ENCODE results near the gene PAXX. TPM values are rescaled to one million over a fixed set of nuclear protein-coding genes. Genes with fewer than 3 reads are reported as not detected.

The PAXX gene
- total RNA-seq, 1 experiment from 2014 or later = 64.0 TPM

DNA sequence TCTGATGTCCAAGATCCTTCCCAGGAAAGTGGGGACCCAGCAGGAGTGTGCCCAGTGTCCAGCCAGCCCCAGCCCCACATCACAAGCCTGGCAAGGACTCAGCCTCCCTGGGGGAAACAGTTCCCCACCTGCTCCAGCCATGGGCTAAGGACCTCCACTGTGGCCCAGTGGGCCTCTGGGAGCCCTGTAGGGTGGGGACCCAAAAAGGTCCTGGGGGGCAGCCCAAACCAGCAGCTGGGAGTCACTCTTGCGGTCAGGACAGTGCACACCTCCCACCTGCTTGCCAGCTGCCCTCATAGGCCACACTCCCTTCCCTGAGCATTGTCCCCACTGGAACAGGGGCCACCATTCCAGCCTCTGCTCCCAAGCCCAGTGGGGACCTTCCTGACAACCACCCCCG, 34.2 kb downstream of the PAXX start:
- DNase-seq (ENCODE audit: low read depth, low spot score) (no peak), ATAC-seq (no peak)
- in situ Hi-C loops (cut with HindIII; ENCODE audit: low pct_unique_long_range_greater_than_20kb, low sequenced_read_pairs) (no loop called here), intact Hi-C loops (cut with micrococcal nuclease; ENCODE audit: unreplicated experiment) (no loop called here)
- no peak overlapping the region for H3K27ac ChIP-seq (ENCODE audit: low read length)
- no peaks in the 10 kb centered on the region for H3K9me3 ChIP-seq (ENCODE audit: control insufficient read depth, insufficient read depth, low read depth, low read length)
- ChIA-PET POLR2A (interaction anchor here (0.6 kb wide), 1 partner anchor 29 kb away, joined by 3 read pairs; no protein-coding TSS in a partner anchor), CTCF (interaction anchor here (0.6 kb wide), 1 partner anchor 13 kb away, joined by 3 read pairs; no protein-coding TSS in a partner anchor)
- H3K36me3 ChIP-seq (ENCODE audit: control insufficient read depth, insufficient read depth, low read length) = no peaks in the 10 kb centered on the region
- H3K4me1 ChIP-seq (ENCODE audit: control insufficient read depth, insufficient read depth, low read length) = peaks cover 28% of the 10 kb centered on the region
- BruUV-seq (replicated peaks) = no TSS peak
- no peaks in the 10 kb centered on the region for H3K27me3 ChIP-seq (ENCODE audit: control insufficient read depth, insufficient read depth, low read length)
- TF ChIP-seq, protein P1, sequence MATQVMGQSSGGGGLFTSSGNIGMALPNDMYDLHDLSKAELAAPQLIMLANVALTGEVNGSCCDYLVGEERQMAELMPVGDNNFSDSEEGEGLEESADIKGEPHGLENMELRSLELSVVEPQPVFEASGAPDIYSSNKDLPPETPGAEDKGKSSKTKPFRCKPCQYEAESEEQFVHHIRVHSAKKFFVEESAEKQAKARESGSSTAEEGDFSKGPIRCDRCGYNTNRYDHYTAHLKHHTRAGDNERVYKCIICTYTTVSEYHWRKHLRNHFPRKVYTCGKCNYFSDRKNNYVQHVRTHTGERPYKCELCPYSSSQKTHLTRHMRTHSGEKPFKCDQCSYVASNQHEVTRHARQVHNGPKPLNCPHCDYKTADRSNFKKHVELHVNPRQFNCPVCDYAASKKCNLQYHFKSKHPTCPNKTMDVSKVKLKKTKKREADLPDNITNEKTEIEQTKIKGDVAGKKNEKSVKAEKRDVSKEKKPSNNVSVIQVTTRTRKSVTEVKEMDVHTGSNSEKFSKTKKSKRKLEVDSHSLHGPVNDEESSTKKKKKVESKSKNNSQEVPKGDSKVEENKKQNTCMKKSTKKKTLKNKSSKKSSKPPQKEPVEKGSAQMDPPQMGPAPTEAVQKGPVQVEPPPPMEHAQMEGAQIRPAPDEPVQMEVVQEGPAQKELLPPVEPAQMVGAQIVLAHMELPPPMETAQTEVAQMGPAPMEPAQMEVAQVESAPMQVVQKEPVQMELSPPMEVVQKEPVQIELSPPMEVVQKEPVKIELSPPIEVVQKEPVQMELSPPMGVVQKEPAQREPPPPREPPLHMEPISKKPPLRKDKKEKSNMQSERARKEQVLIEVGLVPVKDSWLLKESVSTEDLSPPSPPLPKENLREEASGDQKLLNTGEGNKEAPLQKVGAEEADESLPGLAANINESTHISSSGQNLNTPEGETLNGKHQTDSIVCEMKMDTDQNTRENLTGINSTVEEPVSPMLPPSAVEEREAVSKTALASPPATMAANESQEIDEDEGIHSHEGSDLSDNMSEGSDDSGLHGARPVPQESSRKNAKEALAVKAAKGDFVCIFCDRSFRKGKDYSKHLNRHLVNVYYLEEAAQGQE (IDR thresholded peaks at IDR 0.05; ENCODE audit: insufficient read depth in 1 of 2, low read depth in 2 of 2, low read length in 1 of 2) = no peak
- no peak for TF ChIP-seq TCF7L2 (IDR thresholded peaks at IDR 0.05; ENCODE audit: low read depth, low read length)
- no peak for TF ChIP-seq CTCF (IDR thresholded peaks at IDR 0.05)
- TF ChIP-seq SIN3A (IDR thresholded peaks at IDR 0.05; ENCODE audit: borderline replicate concordance, insufficient read depth, low read depth, low read length) = no peak
- no peak for TF ChIP-seq POLR2AphosphoS5 (IDR thresholded peaks at IDR 0.05; ENCODE audit: low read depth, low read length)
- H3K4me3 ChIP-seq (ENCODE audit: low read depth in 2 of 2, low read length in 2 of 2) = no peak overlapping the region

- ATAC-seq (no peak), DNase-seq (ENCODE audit: low read depth, low spot score) (no peak)
- no TSS peak for BruUV-seq (replicated peaks)
- H3K27ac ChIP-seq (ENCODE audit: low read length) = no peak overlapping the region
- H3K27me3 ChIP-seq (ENCODE audit: control insufficient read depth, insufficient read depth, low read length) = no peaks in the 10 kb centered on the region
- ChIA-PET CTCF (no interaction called here), POLR2A (no interaction called here)
- no peaks in the 10 kb centered on the region for H3K9me3 ChIP-seq (ENCODE audit: control insufficient read depth, insufficient read depth, low read depth, low read length)
- in situ Hi-C loops (cut with HindIII; ENCODE audit: low pct_unique_long_range_greater_than_20kb, low sequenced_read_pairs) (no loop called here), intact Hi-C loops (cut with micrococcal nuclease; ENCODE audit: unreplicated experiment) (no loop called here)
- no peak overlapping the region; a peak in 1 of 4 replicates for H3K4me3 ChIP-seq (ENCODE audit: low read depth in 2 of 2, low read length in 2 of 2)
- TF ChIP-seq, protein P1 (IDR thresholded peaks at IDR 0.05; ENCODE audit: insufficient read depth in 1 of 2, low read depth in 2 of 2, low read length in 1 of 2) = no peak
- TF ChIP-seq TCF7L2 (IDR thresholded peaks at IDR 0.05; ENCODE audit: low read depth, low read length) (no peak), SIN3A (IDR thresholded peaks at IDR 0.05; ENCODE audit: borderline replicate concordance, insufficient read depth, low read depth, low read length) (no peak), POLR2AphosphoS5 (IDR thresholded peaks at IDR 0.05; ENCODE audit: low read depth, low read length) (no peak), CTCF (IDR thresholded peaks at IDR 0.05) (no peak)
- peaks cover 28% of the 10 kb centered on the region for H3K4me1 ChIP-seq (ENCODE audit: control insufficient read depth, insufficient read depth, low read length)
- H3K36me3 ChIP-seq (ENCODE audit: control insufficient read depth, insufficient read depth, low read length) = no peaks in the 10 kb centered on the region
Observed at GRCh38 chr9:137026828-137027227, 34.6 kb downstream of the PAXX start.

All from Panc1 (cell line).